Thyroid gland (tissue), 4 donors: ENCODE data around the gene BEND7.

Experiments
- POLR2A ChIP-seq, 2 donors: fragments of 450-650 bp; IDR thresholded peaks; one replicate each; pipeline ENCODE4 v1.6.1; 2017; ENCODE audit warnings: antibody characterized with exemption in 2 of 2, mild to moderate bottlenecking in 2 of 2, moderate library complexity in 1 of 2
- TF ChIP-seq, protein P1 (sequence below), 6 experiments: fragments of 200-600 bp in 3 of 6; fragments of 450-650 bp in 3 of 6; sonication (generic) in 3 of 6; IDR thresholded peaks; one replicate each; pipeline ENCODE4 v1.5.1; 2016 to 2019; ENCODE audit warnings: antibody characterized with exemption in 6 of 6, mild to moderate bottlenecking in 2 of 6, inconsistent platforms in 1 of 6, moderate library complexity in 1 of 6

- TF ChIP-seq, protein P1, sequence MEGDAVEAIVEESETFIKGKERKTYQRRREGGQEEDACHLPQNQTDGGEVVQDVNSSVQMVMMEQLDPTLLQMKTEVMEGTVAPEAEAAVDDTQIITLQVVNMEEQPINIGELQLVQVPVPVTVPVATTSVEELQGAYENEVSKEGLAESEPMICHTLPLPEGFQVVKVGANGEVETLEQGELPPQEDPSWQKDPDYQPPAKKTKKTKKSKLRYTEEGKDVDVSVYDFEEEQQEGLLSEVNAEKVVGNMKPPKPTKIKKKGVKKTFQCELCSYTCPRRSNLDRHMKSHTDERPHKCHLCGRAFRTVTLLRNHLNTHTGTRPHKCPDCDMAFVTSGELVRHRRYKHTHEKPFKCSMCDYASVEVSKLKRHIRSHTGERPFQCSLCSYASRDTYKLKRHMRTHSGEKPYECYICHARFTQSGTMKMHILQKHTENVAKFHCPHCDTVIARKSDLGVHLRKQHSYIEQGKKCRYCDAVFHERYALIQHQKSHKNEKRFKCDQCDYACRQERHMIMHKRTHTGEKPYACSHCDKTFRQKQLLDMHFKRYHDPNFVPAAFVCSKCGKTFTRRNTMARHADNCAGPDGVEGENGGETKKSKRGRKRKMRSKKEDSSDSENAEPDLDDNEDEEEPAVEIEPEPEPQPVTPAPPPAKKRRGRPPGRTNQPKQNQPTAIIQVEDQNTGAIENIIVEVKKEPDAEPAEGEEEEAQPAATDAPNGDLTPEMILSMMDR (IDR thresholded peaks at IDR 0.05), result no peak
- no peak for TF ChIP-seq POLR2A (IDR thresholded peaks at IDR 0.05)
Measured at GRCh38 chr10:13441476-13441875, 87.3 kb downstream of the BEND7 start.
